H1 (cell line): ENCODE results near the gene TMA7. TPM values are rescaled to one million over a fixed set of nuclear protein-coding genes. Genes with fewer than 3 reads are reported as not detected.

Source experiments
- ASH2L ChIP-seq: fragments of 200-600, 300-600 bp; sonication (generic); IDR thresholded peaks from one replicate; pipeline ENCODE4 v1.7.1; 2017; ENCODE audit warnings: low read length
- ATF2 ChIP-seq: IDR thresholded peaks from 2 replicates; pipeline ENCODE4 v1.6.1; 2012; ENCODE audit warnings: low read length, inconsistent platforms
- ATF3 ChIP-seq: IDR thresholded peaks from 2 replicates; pipeline ENCODE4 v1.6.1; 2011; ENCODE audit warnings: low read depth, mild to moderate bottlenecking, low read length; ENCODE audit not compliant: insufficient read depth
- CBX5 ChIP-seq: fragments of 300-800, 300-1000 bp; sonication (generic); IDR thresholded peaks from 2 replicates; pipeline ENCODE4 v1.7.1; 2016; ENCODE audit warnings: antibody characterized with exemption, low read length, low read depth
- CHD1 ChIP-seq: IDR thresholded peaks from 2 replicates; pipeline ENCODE4 v1.6.1; 2012; ENCODE audit warnings: low read depth, low read length, improper control_type of control experiment
- CHD2 ChIP-seq: IDR thresholded peaks from 2 replicates; pipeline ENCODE4 v1.6.1; 2012; ENCODE audit warnings: low read length, improper control_type of control experiment
- CTCF ChIP-seq, 3 experiments: IDR thresholded peaks; 1 replicate in 2 of 3; 2 replicates in 1 of 3; pipeline versions ENCODE4 v1.5.1 to v1.6.1; 2011; ENCODE audit warnings: low read length in 3 of 3, mild to moderate bottlenecking in 3 of 3, inconsistent platforms in 2 of 3, low read depth in 1 of 3, moderate library complexity in 1 of 3; ENCODE audit not compliant: insufficient read depth in 1 of 3; ENCODE audit errors: control extremely low read depth in 1 of 3
- KDM5A ChIP-seq: fragments of 200-600 bp; IDR thresholded peaks from 2 replicates; pipeline ENCODE4 v1.7.1; 2012; ENCODE audit warnings: mild to moderate bottlenecking, low read length, inconsistent platforms, mixed read lengths
- NANOG ChIP-seq: IDR thresholded peaks from 2 replicates; pipeline ENCODE4 v1.6.1; 2011; ENCODE audit warnings: low read length, low read depth, mild to moderate bottlenecking, inconsistent platforms; ENCODE audit not compliant: insufficient read depth, poor library complexity, severe bottlenecking
- RAD21 ChIP-seq, 2 experiments: IDR thresholded peaks in 1 of 2; conservative IDR thresholded peaks in 1 of 2; 2 replicates each; pipeline ENCODE4 v1.6.1; 2011; ENCODE audit warnings: low read depth in 2 of 2, low read length in 2 of 2, improper control_type of control experiment in 1 of 2, inconsistent platforms in 1 of 2, mild to moderate bottlenecking in 1 of 2, moderate library complexity in 1 of 2
- SIN3A ChIP-seq, 2 experiments: IDR thresholded peaks in 1 of 2; conservative IDR thresholded peaks in 1 of 2; 2 replicates each; pipeline ENCODE4 v1.6.1; 2011 to 2012; ENCODE audit warnings: low read length in 2 of 2, improper control_type of control experiment in 1 of 2, low read depth in 1 of 2, mild to moderate bottlenecking in 1 of 2
- SIX5 ChIP-seq: IDR thresholded peaks from 2 replicates; pipeline ENCODE4 v1.6.1; 2011; ENCODE audit warnings: mild to moderate bottlenecking, low read depth, low read length
- SP4 ChIP-seq: IDR thresholded peaks from 2 replicates; pipeline ENCODE4 v1.6.1; 2012; ENCODE audit warnings: low read length, inconsistent platforms
- TAF7 ChIP-seq: optimal IDR thresholded peaks from 2 replicates; pipeline ENCODE3; 2011; ENCODE audit warnings: low read depth, mild to moderate bottlenecking, inconsistent platforms, low read length, moderate library complexity, borderline replicate concordance
- USF2 ChIP-seq: IDR thresholded peaks from 2 replicates; pipeline ENCODE4 v1.6.1; 2011; ENCODE audit warnings: low read length, improper control_type of control experiment
- YY1 ChIP-seq: IDR thresholded peaks from 2 replicates; pipeline ENCODE4 v1.6.1; 2011; ENCODE audit warnings: low read depth, mild to moderate bottlenecking, low read length
- polyA plus RNA-seq, 7 experiments: library from polyadenylated mRNA; depleted of rRNA in 3 of 7; stranded (reverse) in 5 of 7; unstranded in 2 of 7; fragments of >200 nt in 5 of 7; fragments of 200-250 nt in 2 of 7; gene quantifications; 1 replicate in 5 of 7; 2 replicates in 1 of 7; 4 replicates in 1 of 7; pipeline versions ENCODE4 v1.2.1 to v1.2.3, GENCODE V29; 2011 to 2013; ENCODE audit warnings: missing spikeins in 2 of 7, mixed read lengths in 2 of 7
- total RNA-seq: library from RNA; stranded (reverse); fragmentation: NEBNext Ultra II Directional; extraction: Animal tissue kit (Norgen Biotek cat#: 25700); gene quantifications from 2 replicates; pipeline ENCODE4 v1.2.1, GENCODE V29; 2021

TMA7 gene
- total and polyA plus RNA-seq, 2 of the 8 experiments (the other 6 are each of a cell fraction or from before 2014, with no cell fraction given) = 138 to 305 TPM

GRCh38 chr3:48474619-48475018 is 34.6 kb downstream of the TMA7 start (continued):
- TF ChIP-seq CTCF (IDR thresholded peaks at IDR 0.05; ENCODE audit: control extremely low read depth in 1 of 3, insufficient read depth in 1 of 3, low read depth in 1 of 3, low read length in 3 of 3) = no peak
- TF ChIP-seq USF2 = no peak
- TF ChIP-seq ATF2 = no peak
- no peak for TF ChIP-seq SIX5
- peak; percentile 89 for TF ChIP-seq NANOG
- TF ChIP-seq RAD21 (IDR thresholded peaks at IDR 0.05 in 1 of 2, conservative IDR thresholded peaks at IDR 0.05 in 1 of 2; ENCODE audit: low read depth in 2 of 2, low read length in 2 of 2) = peak in 1 of 2 experiments; percentile 17; a peak in 1 of 4 replicates
- no peak for TF ChIP-seq SP4
- TF ChIP-seq ATF3 = no peak
- TF ChIP-seq KDM5A = no peak
- no peak for TF ChIP-seq TAF7
- no peak; the same call in 1 of the 2 replicates for TF ChIP-seq YY1
- TF ChIP-seq ASH2L = no peak
- peak in 1 of 2 experiments; percentile 53; a peak in 1 of 4 replicates for TF ChIP-seq SIN3A (conservative IDR thresholded peaks at IDR 0.05 in 1 of 2, IDR thresholded peaks at IDR 0.05 in 1 of 2; ENCODE audit: low read depth in 1 of 2, low read length in 2 of 2)
- TF ChIP-seq CHD2 = peak; percentile 75
- no peak for TF ChIP-seq CHD1
- TF ChIP-seq CBX5 = no peak
